Mesothelial cell of epicardium (in vitro differentiated cells): Measurements from ENCODE around the gene SH2D4B. TPM values are rescaled to one million over a fixed set of nuclear protein-coding genes. Genes with fewer than 3 reads are reported as not detected.
A peak's percentile ranks its signal among the peaks of the same experiment; 100 is the strongest.
"Not testable (repeated sequence)": the region's sequence is repeated elsewhere in the genome, so short reads cannot be mapped to it uniquely, and the experiment has no call there.

Experiments
- DNase-seq, 2 experiments: peaks; one replicate each; pipeline ENCODE4 v3.0.0; 2021; ENCODE audit warnings: low spot score in 2 of 2; ENCODE audit not compliant: unreplicated experiment in 2 of 2
- H3K27ac Mint-ChIP-seq: 2 replicates; pipeline ENCODE4 v1.8.0; 2021; ENCODE audit warnings: mixed read lengths
- H3K27me3 Mint-ChIP-seq: 2 replicates; pipeline ENCODE4 v1.8.0; 2021; ENCODE audit warnings: low read depth, mixed read lengths
- H3K36me3 Mint-ChIP-seq: 2 replicates; pipeline ENCODE4 v1.8.0; 2021; ENCODE audit warnings: mixed read lengths
- H3K4me1 Mint-ChIP-seq: 2 replicates; pipeline ENCODE4 v1.8.0; 2021; ENCODE audit warnings: mixed read lengths
- H3K4me3 Mint-ChIP-seq: 2 replicates; pipeline ENCODE4 v1.8.0; 2021; ENCODE audit warnings: mild to moderate bottlenecking, moderate library complexity, mixed read lengths
- H3K9me3 Mint-ChIP-seq: 2 replicates; pipeline ENCODE4 v1.8.0; 2021; ENCODE audit warnings: mixed read lengths
- total RNA-seq: library from RNA; stranded (reverse); gene quantifications from 3 replicates; pipeline ENCODE4 v1.2.1, GENCODE V29; 2021
- TF ChIP-seq, protein P1 (sequence below): fragments of 200-600 bp; sonication (generic); IDR thresholded peaks from one replicate; pipeline ENCODE4 v1.5.0; 2021; ENCODE audit warnings: antibody characterized with exemption; ENCODE audit not compliant: unreplicated experiment

Gene SH2D4B
- total RNA-seq, 1 donor from 2014 or later = 0.27 TPM

DNA sequence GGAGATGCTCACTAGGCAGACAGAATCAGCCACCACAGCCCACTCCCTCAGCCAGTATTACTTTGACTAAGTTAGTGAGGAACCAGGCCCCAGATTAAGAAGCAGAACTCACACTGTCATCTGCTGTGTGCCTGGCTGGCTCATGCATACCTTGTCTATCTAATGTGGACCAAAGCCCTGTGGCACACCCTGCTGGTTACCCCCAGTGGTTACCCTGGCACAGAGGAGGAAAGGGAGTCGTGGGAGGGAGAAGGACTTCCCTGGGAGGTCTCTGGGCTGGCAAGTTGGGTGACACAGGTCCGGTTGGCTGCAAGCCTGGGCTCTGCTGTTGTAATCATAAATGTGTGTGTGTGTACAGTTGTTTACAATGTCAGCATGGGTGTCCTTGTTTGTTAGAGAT is 7.5 kb upstream of the SH2D4B start:
- TF ChIP-seq, protein P1, sequence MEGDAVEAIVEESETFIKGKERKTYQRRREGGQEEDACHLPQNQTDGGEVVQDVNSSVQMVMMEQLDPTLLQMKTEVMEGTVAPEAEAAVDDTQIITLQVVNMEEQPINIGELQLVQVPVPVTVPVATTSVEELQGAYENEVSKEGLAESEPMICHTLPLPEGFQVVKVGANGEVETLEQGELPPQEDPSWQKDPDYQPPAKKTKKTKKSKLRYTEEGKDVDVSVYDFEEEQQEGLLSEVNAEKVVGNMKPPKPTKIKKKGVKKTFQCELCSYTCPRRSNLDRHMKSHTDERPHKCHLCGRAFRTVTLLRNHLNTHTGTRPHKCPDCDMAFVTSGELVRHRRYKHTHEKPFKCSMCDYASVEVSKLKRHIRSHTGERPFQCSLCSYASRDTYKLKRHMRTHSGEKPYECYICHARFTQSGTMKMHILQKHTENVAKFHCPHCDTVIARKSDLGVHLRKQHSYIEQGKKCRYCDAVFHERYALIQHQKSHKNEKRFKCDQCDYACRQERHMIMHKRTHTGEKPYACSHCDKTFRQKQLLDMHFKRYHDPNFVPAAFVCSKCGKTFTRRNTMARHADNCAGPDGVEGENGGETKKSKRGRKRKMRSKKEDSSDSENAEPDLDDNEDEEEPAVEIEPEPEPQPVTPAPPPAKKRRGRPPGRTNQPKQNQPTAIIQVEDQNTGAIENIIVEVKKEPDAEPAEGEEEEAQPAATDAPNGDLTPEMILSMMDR = no peak
- no peak for DNase-seq
- Mint-ChIP-seq H3K4me1 (peaks cover 9% of the 10 kb centered on the region), H3K36me3 (peaks cover 4% of the 10 kb centered on the region), H3K9me3 (no peaks in the 10 kb centered on the region), H3K27ac (no peak overlapping the region), H3K27me3 (no peaks in the 10 kb centered on the region), H3K4me3 (no peak overlapping the region)

DNA sequence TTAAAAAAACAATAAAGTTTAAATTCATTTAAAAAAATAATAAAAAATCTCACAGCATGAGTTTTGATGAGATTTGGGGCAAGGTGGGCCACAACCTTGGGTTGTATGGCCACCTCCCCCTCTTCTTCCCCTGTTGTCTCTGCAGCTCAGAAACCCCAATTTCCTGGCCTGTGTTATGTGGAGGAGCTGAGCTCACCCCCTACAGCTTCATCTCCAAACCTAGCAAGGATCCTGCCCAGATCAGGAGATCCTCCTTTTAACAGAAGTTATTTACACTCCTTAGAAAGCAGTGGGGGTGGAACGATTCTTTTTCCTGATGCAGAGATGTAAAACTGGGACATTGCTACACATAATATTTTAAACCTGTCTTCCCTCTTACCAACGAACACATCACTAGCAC is 6.9 kb upstream of the SH2D4B start:
- TF ChIP-seq, protein P1 = no peak

DNA sequence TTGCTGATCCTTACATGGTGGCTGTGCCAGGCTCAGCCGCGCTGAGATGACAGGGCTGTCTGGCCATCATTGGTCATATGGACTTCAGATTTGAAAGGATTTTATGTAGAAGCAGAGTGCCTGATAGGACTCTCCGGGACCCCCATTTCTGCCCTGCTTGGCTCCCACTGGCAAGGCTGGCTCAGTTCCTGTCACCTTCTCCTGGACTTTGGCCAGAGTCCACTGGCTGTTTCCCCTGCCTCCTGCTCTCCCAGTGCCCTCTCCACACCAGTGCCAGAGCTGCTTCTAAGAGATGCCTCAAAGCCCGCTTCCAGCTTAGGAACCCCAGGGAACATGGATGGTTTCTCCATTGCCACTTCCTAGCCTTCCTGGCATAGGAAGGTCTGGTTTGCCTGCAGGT is 5.1 kb upstream of the SH2D4B start:
- H3K9me3 Mint-ChIP-seq = no peaks in the 10 kb centered on the region
- H3K27ac Mint-ChIP-seq = no peak overlapping the region
- DNase-seq = no peak
- H3K36me3 Mint-ChIP-seq = peaks cover 8% of the 10 kb centered on the region
- TF ChIP-seq, protein P1 = no peak
- no peaks in the 10 kb centered on the region for H3K27me3 Mint-ChIP-seq
- H3K4me1 Mint-ChIP-seq = peaks cover 12% of the 10 kb centered on the region
- no peak overlapping the region for H3K4me3 Mint-ChIP-seq

More for the DNA sequence above, 6.9 kb upstream of the SH2D4B start:
- no peak overlapping the region for H3K27ac Mint-ChIP-seq
- H3K4me3 Mint-ChIP-seq = no peak overlapping the region
- peaks cover 8% of the 10 kb centered on the region for H3K4me1 Mint-ChIP-seq
- DNase-seq = no peak
- H3K27me3 Mint-ChIP-seq = no peaks in the 10 kb centered on the region
- H3K36me3 Mint-ChIP-seq = peaks cover 8% of the 10 kb centered on the region
- no peaks in the 10 kb centered on the region for H3K9me3 Mint-ChIP-seq

DNA sequence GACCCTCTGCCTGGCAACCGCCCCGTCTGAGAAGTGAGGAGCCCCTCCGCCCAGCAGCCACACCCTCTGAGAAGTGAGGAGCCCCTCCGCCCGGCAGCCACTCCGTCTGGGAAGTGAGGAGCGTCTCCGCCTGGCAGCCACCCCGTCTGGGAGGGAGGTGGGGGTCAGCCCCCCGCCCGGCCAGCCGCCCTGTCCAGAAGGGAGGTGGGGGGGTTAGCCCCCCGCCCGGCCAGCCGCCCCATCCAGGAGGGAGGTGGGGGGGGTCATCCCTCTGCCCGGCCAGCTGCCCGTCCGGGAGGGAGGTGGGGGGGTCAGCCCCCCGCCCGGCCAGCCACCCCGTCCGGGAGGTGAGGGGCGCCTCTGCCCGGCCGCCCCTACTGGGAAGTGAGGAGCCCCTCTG is 3.6 kb upstream of the SH2D4B start:
- H3K36me3 Mint-ChIP-seq, H3K27me3 Mint-ChIP-seq, H3K9me3 Mint-ChIP-seq, H3K4me3 Mint-ChIP-seq, DNase-seq, H3K27ac Mint-ChIP-seq: not testable (repeated sequence)
- H3K4me1 Mint-ChIP-seq = peaks cover 13% of the 10 kb centered on the region

DNA sequence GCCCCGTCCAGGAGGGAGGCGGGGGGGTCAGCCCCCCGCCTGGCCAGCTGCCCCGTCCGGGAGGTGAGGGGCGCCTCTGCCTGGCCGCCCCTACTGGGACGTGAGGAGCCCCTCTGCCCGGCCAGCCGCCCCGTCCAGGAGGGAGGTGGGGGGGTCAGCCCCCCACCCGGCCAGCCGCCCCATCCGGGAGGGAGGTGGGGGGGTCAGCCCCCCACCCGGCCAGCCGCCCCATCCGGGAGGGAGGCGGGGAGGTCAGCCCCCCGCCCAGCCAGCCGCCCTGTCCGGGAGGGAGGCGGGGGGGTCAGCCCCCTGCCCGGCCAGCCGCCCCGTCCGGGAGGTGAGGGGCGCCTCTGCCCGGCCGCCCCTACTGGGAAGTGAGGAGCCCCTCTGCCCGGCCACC is 3.1 kb upstream of the SH2D4B start:
- not testable (repeated sequence) for H3K27ac Mint-ChIP-seq, H3K27me3 Mint-ChIP-seq, DNase-seq, H3K36me3 Mint-ChIP-seq, H3K9me3 Mint-ChIP-seq, H3K4me3 Mint-ChIP-seq
- H3K4me1 Mint-ChIP-seq = peaks cover 13% of the 10 kb centered on the region

DNA sequence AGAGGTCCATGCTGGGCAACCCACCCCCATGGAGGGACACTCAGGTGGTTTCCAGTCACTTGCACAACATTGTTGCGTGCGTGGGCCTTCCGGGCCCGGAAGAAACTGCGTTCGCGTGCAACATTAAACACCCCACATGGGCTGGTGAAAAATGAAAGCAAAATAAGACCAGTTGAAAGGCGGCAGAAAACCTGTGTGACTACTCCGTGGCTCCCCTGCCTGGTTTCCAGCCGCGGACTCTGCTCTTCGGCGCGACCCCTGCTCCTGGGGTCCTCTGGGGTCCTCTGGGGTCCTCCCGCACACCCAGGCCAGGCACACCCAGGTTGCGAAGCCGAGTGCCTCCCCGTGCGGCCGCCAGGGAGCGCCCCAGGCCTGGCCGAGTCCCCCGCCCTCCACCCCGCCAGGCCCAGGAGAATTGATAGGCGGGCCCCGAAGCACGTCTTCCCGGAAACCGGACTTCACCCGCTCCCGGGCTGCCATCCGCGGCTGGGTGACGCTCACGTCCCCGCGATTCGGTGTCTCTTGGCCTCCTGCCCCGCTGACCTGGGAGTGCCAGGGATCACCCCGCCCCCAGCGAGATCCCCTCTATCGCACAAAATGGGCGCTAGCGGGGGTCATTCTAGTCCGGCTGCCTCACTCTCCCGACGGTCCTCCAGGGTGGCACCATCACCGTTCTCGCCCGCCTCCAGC is 1.9 kb upstream of the SH2D4B start:
- DNase-seq = peak in 1 of 2 experiments; percentile 49
- H3K4me3 Mint-ChIP-seq = peak overlapping the region; percentile 59
- no peaks in the 10 kb centered on the region for H3K9me3 Mint-ChIP-seq
- H3K27ac Mint-ChIP-seq = peak overlapping the region; percentile 67
- peaks cover 8% of the 10 kb centered on the region for H3K36me3 Mint-ChIP-seq
- H3K27me3 Mint-ChIP-seq = no peaks in the 10 kb centered on the region
- peaks cover 13% of the 10 kb centered on the region for H3K4me1 Mint-ChIP-seq
- TF ChIP-seq, protein P1 = no peak
